ENCODE measurements around the gene KCNH1. TPM values are rescaled to one million over a fixed set of nuclear protein-coding genes. Genes with fewer than 3 reads are reported as not detected.

Gene KCNH1
- total and polyA plus RNA-seq, 9 donors: 0.11 to 0.46 TPM; not detected in 7

GRCh38 chr1:210794445-210794844 lies 339.5 kb downstream of the KCNH1 start:
- intact Hi-C loops (cut with DNase I): no loop called here
- WGBS, 3 donors: 31 to 47% (median 33%) methylated on average over 1 of the region's 1 CpG

GRCh38 chr1:210792250-210793102 lies 341.5 kb downstream of the KCNH1 start:
- intact Hi-C loops (cut with DNase I): no loop called here
- no peak for DNase-seq
- no peak overlapping the region for H3K27ac ChIP-seq

More at GRCh38 chr1:210794445-210794844, 339.5 kb downstream of the KCNH1 start:
- DNase-seq: no peak
- Histone ChIP-seq H3K27ac (no peak overlapping the region), H3K4me3 (no peak overlapping the region), H3K36me3 (no peaks in the 10 kb centered on the region), H3K9me3 (no peaks in the 10 kb centered on the region), H3K4me1 (ENCODE audit: insufficient read depth) (no peaks in the 10 kb centered on the region), H3K27me3 (no peaks in the 10 kb centered on the region)
- TF ChIP-seq CTCF (IDR thresholded peaks at IDR 0.05): no peak

GRCh38 chr1:210790196-210790595 lies 343.8 kb downstream of the KCNH1 start:
- Histone ChIP-seq H3K36me3 (no peaks in the 10 kb centered on the region), H3K9me3 (no peaks in the 10 kb centered on the region), H3K4me3 (no peak overlapping the region), H3K4me1 (ENCODE audit: insufficient read depth) (no peaks in the 10 kb centered on the region), H3K27ac (no peak overlapping the region), H3K27me3 (no peaks in the 10 kb centered on the region)
- DNase-seq: no peak
- TF ChIP-seq CTCF (IDR thresholded peaks at IDR 0.05) (no peak), POLR2A (IDR thresholded peaks at IDR 0.05) (no peak), EP300 (IDR thresholded peaks at IDR 0.05) (no peak)
- WGBS, 3 donors: 76 to 84% (median 79%) methylated on average over 2 of the region's 2 CpGs
- intact Hi-C loops (cut with DNase I): no loop called here

More at GRCh38 chr1:210792250-210793102, 341.5 kb downstream of the KCNH1 start:
- TF ChIP-seq CTCF (IDR thresholded peaks at IDR 0.05): no peak
- no peak for TF ChIP-seq EP300 (IDR thresholded peaks at IDR 0.05)
- no peaks in the 10 kb centered on the region for H3K4me1 ChIP-seq (ENCODE audit: insufficient read depth)
- no peaks in the 10 kb centered on the region for H3K9me3 ChIP-seq
- H3K27me3 ChIP-seq: no peaks in the 10 kb centered on the region
- no peaks in the 10 kb centered on the region for H3K36me3 ChIP-seq
- H3K4me3 ChIP-seq: no peak overlapping the region
- 41 to 52% (median 45%) methylated on average over 3 of the region's 3 CpGs for WGBS, 3 donors

GRCh38 chr1:210787800-210788199 lies 346.1 kb downstream of the KCNH1 start:
- TF ChIP-seq CTCF (IDR thresholded peaks at IDR 0.05): no peak
- TF ChIP-seq POLR2A (IDR thresholded peaks at IDR 0.05): no peak
- no peak for TF ChIP-seq EP300 (IDR thresholded peaks at IDR 0.05)
- H3K27ac ChIP-seq: no peak overlapping the region
- DNase-seq: no peak
- no peak overlapping the region for H3K4me3 ChIP-seq
- H3K27me3 ChIP-seq: no peaks in the 10 kb centered on the region
- no peaks in the 10 kb centered on the region for H3K36me3 ChIP-seq
- 49 to 71% (median 57%) methylated on average over 1 of the region's 1 CpG for WGBS, 3 donors
- H3K9me3 ChIP-seq: no peaks in the 10 kb centered on the region
- H3K4me1 ChIP-seq (ENCODE audit: insufficient read depth): no peaks in the 10 kb centered on the region
- intact Hi-C loops (cut with DNase I): no loop called here
